MM.1S (cell line): ENCODE data around the gene ERICH6B.

Experiments
- CTCF ChIP-seq: fragments of 300-600 bp; sonication (generic); IDR thresholded peaks from 2 replicates; pipeline ENCODE4 v1.5.1; 2016; ENCODE audit warnings: antibody characterized with exemption, low read length, mixed read lengths
- EZH2phosphoT487 ChIP-seq: fragments of 300-600 bp; sonication (generic); IDR thresholded peaks from 2 replicates; pipeline ENCODE4 v1.6.1; 2018; ENCODE audit warnings: antibody characterized with exemption, low read length

GRCh38 chr13:45512098-45512496, 103.4 kb downstream of the ERICH6B start:
- no peak for TF ChIP-seq CTCF
- no peak for TF ChIP-seq EZH2phosphoT487
